Measurements from ENCODE around the gene PIRT.

Gene PIRT

DNA sequence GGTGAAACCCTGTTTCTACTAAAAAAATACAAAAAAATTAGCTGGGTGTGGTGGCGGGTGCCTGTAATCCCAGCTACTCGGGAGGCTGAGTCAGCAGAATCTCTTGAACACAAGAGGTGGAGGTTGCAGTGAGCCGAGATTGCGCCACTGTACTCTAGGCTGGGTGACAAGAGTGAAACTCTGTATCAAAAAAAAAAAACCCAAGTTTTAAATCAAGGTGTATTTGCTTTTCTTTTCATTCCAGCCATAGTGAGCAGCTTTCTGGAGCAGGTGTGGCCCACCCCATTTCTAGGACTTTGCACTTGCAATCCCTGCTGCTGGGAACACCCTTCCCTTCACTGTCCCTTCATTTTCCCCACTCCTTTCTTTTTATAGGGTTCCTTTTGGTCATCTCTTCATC lies 62.8 kb downstream of the PIRT start:
- no peak overlapping the region for H3K9ac ChIP-seq (ENCODE audit: insufficient read length)
- H3K27ac ChIP-seq, result no peak overlapping the region
- no peaks in the 10 kb centered on the region for H3K36me3 ChIP-seq (ENCODE audit: insufficient read depth, low read length)
- H3K4me3 ChIP-seq, result no peak overlapping the region
- TF ChIP-seq FOXP2 (optimal IDR thresholded peaks at IDR 0.05; ENCODE audit: control extremely low read depth, extremely low read length, insufficient read depth) (no peak), EZH2 (IDR thresholded peaks at IDR 0.05) (no peak)
- no peaks in the 10 kb centered on the region for H3K9me3 ChIP-seq (ENCODE audit: low read depth, low read length)
- no peak for DNase-seq (ENCODE audit: low read depth, low spot score)

DNA sequence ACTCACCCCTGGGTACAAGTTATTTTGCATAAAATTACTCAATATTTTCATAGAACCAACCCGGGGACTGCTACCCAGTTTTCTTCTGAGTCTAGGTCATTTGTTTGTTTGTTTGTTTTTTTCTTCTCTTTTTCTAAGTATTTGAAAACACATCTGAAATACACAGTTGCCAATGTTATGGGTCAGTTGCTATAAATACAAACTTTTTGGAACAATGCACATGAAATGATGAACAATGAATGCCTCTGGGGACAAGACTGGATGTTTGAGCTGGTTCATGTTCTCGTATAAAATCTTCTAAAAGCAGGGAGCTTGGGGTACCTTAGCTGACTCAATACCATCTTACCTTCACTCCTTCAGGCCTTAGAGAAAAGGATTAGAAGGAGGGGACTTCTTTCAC lies 64.5 kb downstream of the PIRT start:
- Histone ChIP-seq H3K9ac (ENCODE audit: insufficient read length) (no peak overlapping the region), H3K9me3 (ENCODE audit: low read depth, low read length) (no peaks in the 10 kb centered on the region), H3K4me3 (peak overlapping the region; percentile 51), H3K27ac (peak overlapping the region; percentile 82; the same call in 1 of the 2 replicates), H3K36me3 (ENCODE audit: insufficient read depth, low read length) (no peaks in the 10 kb centered on the region)
- DNase-seq (ENCODE audit: low read depth, low spot score), result no peak
- TF ChIP-seq FOXP2 (optimal IDR thresholded peaks at IDR 0.05; ENCODE audit: control extremely low read depth, extremely low read length, insufficient read depth), result no peak
- no peak for TF ChIP-seq POLR2AphosphoS5 (IDR thresholded peaks at IDR 0.05; ENCODE audit: borderline replicate concordance, low read depth, low read length)
- no peak for TF ChIP-seq EZH2 (IDR thresholded peaks at IDR 0.05)

Data from SK-N-MC (cell line).